HEK293T (cell line): ENCODE results near the gene TMEFF2.

ENCODE experiments used
- ARNT ChIP-seq: fragments of 450-650 bp; IDR thresholded peaks from 2 replicates; pipeline ENCODE4 v1.6.1; 2017; ENCODE audit warnings: mild to moderate bottlenecking
- BHLHE40 ChIP-seq: fragments of 450-650 bp; IDR thresholded peaks from 2 replicates; pipeline ENCODE4 v1.6.1; 2016; ENCODE audit warnings: mild to moderate bottlenecking, moderate library complexity, borderline replicate concordance
- ELF4 ChIP-seq: fragments of 450-650 bp; IDR thresholded peaks from 2 replicates; pipeline ENCODE4 v1.6.1; 2017; ENCODE audit warnings: antibody characterized with exemption
- FOXK2 ChIP-seq: fragments of 450-650 bp; IDR thresholded peaks from 2 replicates; pipeline ENCODE4 v1.6.1; 2016; ENCODE audit warnings: mild to moderate bottlenecking
- FOXM1 ChIP-seq: fragments of 450-650 bp; IDR thresholded peaks from 2 replicates; pipeline ENCODE4 v1.6.1; 2017; ENCODE audit warnings: mild to moderate bottlenecking, borderline replicate concordance
- HDGF ChIP-seq: fragments of 450-650 bp; IDR thresholded peaks from 2 replicates; pipeline ENCODE4 v1.6.1; 2017; ENCODE audit warnings: antibody characterized with exemption, borderline replicate concordance
- L3MBTL2 ChIP-seq: fragments of 450-650 bp; conservative IDR thresholded peaks from 2 replicates; pipeline ENCODE4 v1.6.1; 2016; ENCODE audit warnings: mild to moderate bottlenecking
- NFRKB ChIP-seq: fragments of 450-650 bp; IDR thresholded peaks from 2 replicates; pipeline ENCODE4 v1.6.1; 2016; ENCODE audit warnings: mild to moderate bottlenecking, moderate library complexity
- SP1 ChIP-seq: fragments of 450-650 bp; IDR thresholded peaks from 2 replicates; pipeline ENCODE4 v1.6.1; 2017
- SUZ12 ChIP-seq: fragments of 450-650 bp; IDR thresholded peaks from 2 replicates; pipeline ENCODE4 v1.6.1; 2016; ENCODE audit warnings: mild to moderate bottlenecking
- TARDBP ChIP-seq: fragments of 450-650 bp; IDR thresholded peaks from 2 replicates; pipeline ENCODE4 v1.6.1; 2016
- TF ChIP-seq, protein P1 (sequence below): fragments of 450-650 bp; IDR thresholded peaks from 2 replicates; pipeline ENCODE4 v1.6.1; 2016

DNA sequence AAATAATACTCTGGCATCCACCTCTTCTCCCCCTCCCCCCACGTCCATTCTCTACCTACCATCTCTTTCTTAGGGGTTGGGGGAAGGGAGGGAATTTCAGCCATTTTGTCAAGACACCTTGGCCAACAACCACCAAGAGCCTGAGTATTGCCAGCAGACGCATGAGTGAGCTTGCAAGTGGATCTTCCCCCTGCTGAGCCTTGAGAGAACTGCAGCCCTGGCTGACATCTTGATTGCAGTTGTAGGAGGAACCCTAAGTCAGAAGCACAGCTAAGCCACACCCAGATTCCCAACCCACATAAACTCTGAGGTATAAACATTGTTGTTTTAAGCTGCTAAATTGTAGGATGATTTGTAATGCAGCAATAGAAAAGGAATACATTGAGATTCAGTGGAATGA is 165.6 kb downstream of the TMEFF2 start:
- no peak for TF ChIP-seq SP1
- TF ChIP-seq ELF4 = no peak
- TF ChIP-seq TARDBP = no peak
- no peak for TF ChIP-seq ARNT
- no peak for TF ChIP-seq L3MBTL2
- TF ChIP-seq, protein P1, sequence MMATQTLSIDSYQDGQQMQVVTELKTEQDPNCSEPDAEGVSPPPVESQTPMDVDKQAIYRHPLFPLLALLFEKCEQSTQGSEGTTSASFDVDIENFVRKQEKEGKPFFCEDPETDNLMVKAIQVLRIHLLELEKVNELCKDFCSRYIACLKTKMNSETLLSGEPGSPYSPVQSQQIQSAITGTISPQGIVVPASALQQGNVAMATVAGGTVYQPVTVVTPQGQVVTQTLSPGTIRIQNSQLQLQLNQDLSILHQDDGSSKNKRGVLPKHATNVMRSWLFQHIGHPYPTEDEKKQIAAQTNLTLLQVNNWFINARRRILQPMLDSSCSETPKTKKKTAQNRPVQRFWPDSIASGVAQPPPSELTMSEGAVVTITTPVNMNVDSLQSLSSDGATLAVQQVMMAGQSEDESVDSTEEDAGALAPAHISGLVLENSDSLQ = no peak
- TF ChIP-seq FOXK2 = no peak
- TF ChIP-seq SUZ12 = no peak
- no peak for TF ChIP-seq FOXM1
- no peak for TF ChIP-seq HDGF
- no peak for TF ChIP-seq BHLHE40
- no peak for TF ChIP-seq NFRKB
